ENCODE measurements around the gene SLC5A10.

SLC5A10 gene

DNA sequence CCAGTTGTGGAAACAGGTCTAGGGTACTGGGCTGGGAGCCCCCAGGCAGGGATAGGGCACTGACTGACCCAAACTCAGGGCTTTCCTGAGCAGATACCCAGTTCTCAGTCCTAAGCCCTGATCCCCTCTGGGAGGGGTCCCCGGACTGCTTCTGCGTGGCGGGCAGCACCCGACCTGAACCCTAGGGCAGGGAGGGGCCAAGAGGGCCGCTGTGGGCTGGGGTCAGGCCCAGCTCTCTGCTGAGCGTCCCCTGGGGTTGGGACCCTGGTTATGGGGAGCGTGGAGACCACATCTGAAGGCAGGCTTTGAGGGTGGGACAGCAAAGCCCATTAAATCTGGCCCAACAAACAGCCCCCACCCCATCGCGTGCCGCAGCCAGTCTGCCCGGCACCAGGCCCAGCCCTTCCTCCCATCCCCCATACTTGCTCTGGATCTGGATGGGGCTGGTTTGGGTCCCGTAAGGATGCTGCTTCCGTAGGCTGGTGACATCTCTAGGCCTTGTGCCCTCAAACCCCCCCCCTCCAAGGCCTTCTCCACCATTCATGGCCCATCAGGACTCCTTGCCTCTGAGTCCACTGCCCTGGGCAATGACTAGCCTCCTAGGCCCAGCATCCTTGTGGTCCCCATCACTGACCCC lies 53.3 kb downstream of the SLC5A10 start:
- peak overlapping the region; percentile 68 for H2BK12ac ChIP-seq (ENCODE audit: low read length)
- H3K9ac ChIP-seq (ENCODE audit: low read depth, low read length, poor library complexity), result peak overlapping the region; percentile 75
- H3K4me1 ChIP-seq (ENCODE audit: control insufficient read depth in 2 of 2, insufficient read depth in 1 of 2, low read depth in 1 of 2, low read length in 2 of 2), result peaks cover 8 to 26% of the 10 kb centered on the region in 2 donors
- H3K4me2 ChIP-seq (ENCODE audit: insufficient read depth, low read length, poor library complexity, severe bottlenecking), result peak overlapping the region; percentile 71
- H2AK5ac ChIP-seq (ENCODE audit: low read depth, low read length), result peak overlapping the region; percentile 99
- H2AFZ ChIP-seq (ENCODE audit: low read length), result peak overlapping the region; percentile 56
- H3K27ac ChIP-seq (replicated peaks; ENCODE audit: low read length), result no peak overlapping the region
- H3K4ac ChIP-seq (ENCODE audit: low read length), result peak overlapping the region; percentile 99
- H3K9me3 ChIP-seq (replicated peaks in 1 of 2; ENCODE audit: control insufficient read depth in 2 of 2, insufficient read depth in 1 of 2, low read depth in 1 of 2, low read length in 2 of 2), result peaks cover 1 to 7% of the 10 kb centered on the region in 2 donors
- H2BK15ac ChIP-seq (ENCODE audit: low read length), result peak overlapping the region; percentile 83
- H2BK120ac ChIP-seq (ENCODE audit: low read depth, low read length), result no peak overlapping the region
- peak overlapping the region; percentile 66 for H3K23ac ChIP-seq (ENCODE audit: low read depth, low read length, poor library complexity)
- no peak overlapping the region for H4K91ac ChIP-seq (ENCODE audit: low read depth, low read length, poor library complexity)
- H3K14ac ChIP-seq (ENCODE audit: low read length), result peak overlapping the region; percentile 21
- peak overlapping the region; percentile 93 for H3K18ac ChIP-seq (ENCODE audit: low read length)
- WGBS, 2 donors (ENCODE audit: extremely low coverage in 2 of 2, insufficient read length in 2 of 2, insufficient replicate concordance in 1 of 2), result no CpG with 5 or more reads among the region's 13 CpGs
- peaks cover 0 to 5% of the 10 kb centered on the region in 2 donors for H3K36me3 ChIP-seq (replicated peaks in 1 of 2; ENCODE audit: control insufficient read depth in 2 of 2, insufficient read depth in 2 of 2, low read length in 2 of 2)
- H2BK5ac ChIP-seq (ENCODE audit: low read length), result peak overlapping the region; percentile 57
- DNase-seq (ENCODE audit: low spot score), result no peak
- H3K4me3 ChIP-seq (ENCODE audit: low read length in 2 of 2), result peak overlapping the region in 1 of 2 donors; percentile 83
- H3K27me3 ChIP-seq (ENCODE audit: control insufficient read depth in 3 of 3, insufficient read depth in 3 of 3, low read depth in 1 of 3, low read length in 3 of 3), result peaks cover 0 to 68% (median 0%) of the 10 kb centered on the region in 3 experiments
- peaks cover 14% of the 10 kb centered on the region for H3K79me1 ChIP-seq (ENCODE audit: low read depth, low read length)
- peak overlapping the region; percentile 84 for H4K8ac ChIP-seq (ENCODE audit: low read depth, low read length)

DNA sequence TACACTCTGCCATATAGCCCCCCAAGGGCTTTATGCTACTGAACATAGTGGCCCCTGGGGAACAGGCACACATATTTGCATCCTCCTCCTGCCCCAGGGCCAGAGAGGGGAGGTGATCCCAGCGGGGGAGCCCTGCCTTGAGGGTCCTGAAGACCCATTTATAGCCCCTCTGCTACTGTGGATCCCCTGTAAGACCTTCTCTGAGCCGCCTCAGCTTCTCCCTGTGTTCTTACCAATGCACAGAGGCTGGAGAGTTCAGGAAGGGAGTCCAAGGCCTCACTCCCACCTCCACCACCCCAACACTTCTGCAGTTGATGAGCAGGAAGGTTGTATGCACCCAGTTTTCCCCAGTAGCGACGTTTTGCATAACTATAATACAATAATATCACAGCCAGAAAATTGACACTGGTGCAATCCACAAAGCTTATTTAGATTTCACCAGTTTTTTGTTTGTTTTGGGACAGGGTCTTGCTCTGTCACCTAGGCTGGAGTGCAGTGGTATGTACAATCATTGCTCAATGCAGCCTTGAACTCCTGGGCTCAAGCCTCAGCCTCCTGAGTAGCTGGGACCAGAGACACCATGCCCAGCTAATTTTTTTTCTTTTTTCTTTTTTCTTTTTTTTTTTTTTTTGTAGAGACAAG lies 53.9 kb downstream of the SLC5A10 start:
- no peak for DNase-seq (ENCODE audit: low spot score)
- peak overlapping the region; percentile 33 for H2BK12ac ChIP-seq (ENCODE audit: low read length)
- H4K8ac ChIP-seq (ENCODE audit: low read depth, low read length), result no peak overlapping the region
- no peak overlapping the region for H3K27ac ChIP-seq (replicated peaks; ENCODE audit: low read length)
- H3K27me3 ChIP-seq (ENCODE audit: control insufficient read depth in 3 of 3, insufficient read depth in 3 of 3, low read depth in 1 of 3, low read length in 3 of 3), result peaks cover 0 to 62% (median 0%) of the 10 kb centered on the region in 3 experiments
- no peak overlapping the region for H2AFZ ChIP-seq (ENCODE audit: low read length)
- peak overlapping the region; percentile 83 for H2BK15ac ChIP-seq (ENCODE audit: low read length)
- no peak overlapping the region for H4K91ac ChIP-seq (ENCODE audit: low read depth, low read length, poor library complexity)
- no peak overlapping the region for H3K4me2 ChIP-seq (ENCODE audit: insufficient read depth, low read length, poor library complexity, severe bottlenecking)
- H3K4me1 ChIP-seq (ENCODE audit: control insufficient read depth in 2 of 2, insufficient read depth in 1 of 2, low read depth in 1 of 2, low read length in 2 of 2), result peaks cover 4 to 26% of the 10 kb centered on the region in 2 donors
- H3K14ac ChIP-seq (ENCODE audit: low read length), result peak overlapping the region; percentile 21
- H2BK5ac ChIP-seq (ENCODE audit: low read length), result peak overlapping the region; percentile 57
- no peak overlapping the region for H3K4ac ChIP-seq (ENCODE audit: low read length)
- H3K36me3 ChIP-seq (replicated peaks in 1 of 2; ENCODE audit: control insufficient read depth in 2 of 2, insufficient read depth in 2 of 2, low read length in 2 of 2), result peaks cover 0 to 5% of the 10 kb centered on the region in 2 donors
- no peak overlapping the region for H3K4me3 ChIP-seq (ENCODE audit: low read length in 2 of 2)
- no peak overlapping the region for H3K18ac ChIP-seq (ENCODE audit: low read length)
- peak overlapping the region; percentile 62 for H3K23ac ChIP-seq (ENCODE audit: low read depth, low read length, poor library complexity)
- H2AK5ac ChIP-seq (ENCODE audit: low read depth, low read length), result peak overlapping the region; percentile 99
- no peak overlapping the region for H2BK120ac ChIP-seq (ENCODE audit: low read depth, low read length)
- WGBS, 2 donors (ENCODE audit: extremely low coverage in 2 of 2, insufficient read length in 2 of 2, insufficient replicate concordance in 1 of 2), result no CpG with 5 or more reads among the region's 4 CpGs
- H3K9me3 ChIP-seq (replicated peaks in 1 of 2; ENCODE audit: control insufficient read depth in 2 of 2, insufficient read depth in 1 of 2, low read depth in 1 of 2, low read length in 2 of 2), result peaks cover 1 to 7% of the 10 kb centered on the region in 2 donors
- no peak overlapping the region for H3K9ac ChIP-seq (ENCODE audit: low read depth, low read length, poor library complexity)
- H3K79me1 ChIP-seq (ENCODE audit: low read depth, low read length), result peaks cover 14% of the 10 kb centered on the region

DNA sequence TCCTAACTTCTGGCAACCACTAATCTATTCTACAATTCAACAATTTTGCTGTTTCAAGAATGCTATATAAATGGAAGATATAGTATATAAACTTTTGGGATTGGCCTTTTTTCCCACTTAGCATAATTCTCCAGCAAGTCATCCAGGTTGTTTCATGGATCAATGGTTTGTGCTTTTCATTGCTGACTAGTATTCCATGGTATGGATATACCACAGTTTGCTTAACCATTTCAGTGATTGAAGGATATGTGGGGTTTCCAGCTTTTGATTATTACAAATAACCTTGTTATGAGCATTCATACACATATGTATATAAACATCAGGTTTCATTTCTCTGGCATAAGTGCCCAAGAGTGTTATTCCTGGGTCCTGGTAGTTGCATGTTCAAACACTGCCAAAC lies 54.7 kb downstream of the SLC5A10 start:
- H3K79me1 ChIP-seq (ENCODE audit: low read depth, low read length), result peaks cover 10% of the 10 kb centered on the region
- no peak overlapping the region for H2BK120ac ChIP-seq (ENCODE audit: low read depth, low read length)
- H3K23ac ChIP-seq (ENCODE audit: low read depth, low read length, poor library complexity), result no peak overlapping the region

DNA sequence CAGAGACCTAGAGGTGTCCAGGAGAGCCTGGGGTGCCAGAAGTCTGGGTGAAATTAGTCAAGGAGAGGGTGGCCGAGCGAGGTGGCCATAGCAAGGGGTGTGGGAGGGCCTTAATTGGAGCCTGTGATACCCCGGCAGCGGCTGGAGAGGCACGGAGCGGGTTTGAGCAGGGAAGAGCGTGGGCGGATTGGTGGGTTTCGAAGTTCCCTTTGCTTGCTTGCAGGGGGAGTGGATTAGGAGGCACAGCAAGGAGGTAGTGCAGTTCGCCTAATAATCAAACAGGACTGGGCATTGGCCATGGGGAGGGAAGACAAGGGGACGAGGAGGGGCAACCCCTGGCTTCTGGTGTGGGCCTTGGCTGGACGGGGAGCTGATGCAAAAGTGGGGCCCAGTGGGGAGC lies 58.0 kb downstream of the SLC5A10 start:
- Histone ChIP-seq H2AK5ac (ENCODE audit: low read depth, low read length) (peak overlapping the region; percentile 58), H4K8ac (ENCODE audit: low read depth, low read length) (no peak overlapping the region), H3K36me3 (replicated peaks in 1 of 2; ENCODE audit: control insufficient read depth in 2 of 2, insufficient read depth in 2 of 2, low read length in 2 of 2) (no peaks in the 10 kb centered on the region), H2BK15ac (ENCODE audit: low read length) (peak overlapping the region; percentile 77), H3K9me3 (replicated peaks in 1 of 2; ENCODE audit: control insufficient read depth in 2 of 2, insufficient read depth in 1 of 2, low read depth in 1 of 2, low read length in 2 of 2) (peaks cover 1 to 7% of the 10 kb centered on the region in 2 donors), H3K4me3 (ENCODE audit: low read length in 2 of 2) (no peak overlapping the region), H3K27me3 (ENCODE audit: control insufficient read depth in 3 of 3, insufficient read depth in 3 of 3, low read depth in 1 of 3, low read length in 3 of 3) (peaks cover 0 to 30% (median 0%) of the 10 kb centered on the region in 3 experiments), H2BK5ac (ENCODE audit: low read length) (no peak overlapping the region), H2AFZ (ENCODE audit: low read length) (no peak overlapping the region), H3K18ac (ENCODE audit: low read length) (peak overlapping the region; percentile 77), H3K4me2 (ENCODE audit: insufficient read depth, low read length, poor library complexity, severe bottlenecking) (no peak overlapping the region), H3K4me1 (ENCODE audit: control insufficient read depth in 2 of 2, insufficient read depth in 1 of 2, low read depth in 1 of 2, low read length in 2 of 2) (peaks cover 0 to 4% of the 10 kb centered on the region in 2 donors), H3K79me1 (ENCODE audit: low read depth, low read length) (no peaks in the 10 kb centered on the region), H4K91ac (ENCODE audit: low read depth, low read length, poor library complexity) (no peak overlapping the region), H3K27ac (replicated peaks; ENCODE audit: low read length) (no peak overlapping the region), H3K4ac (ENCODE audit: low read length) (no peak overlapping the region), H2BK120ac (ENCODE audit: low read depth, low read length) (no peak overlapping the region), H3K9ac (ENCODE audit: low read depth, low read length, poor library complexity) (no peak overlapping the region), H3K14ac (ENCODE audit: low read length) (no peak overlapping the region), H2BK12ac (ENCODE audit: low read length) (peak overlapping the region; percentile 16), H3K23ac (ENCODE audit: low read depth, low read length, poor library complexity) (no peak overlapping the region)
- no CpG with 5 or more reads among the region's 12 CpGs for WGBS, 2 donors (ENCODE audit: extremely low coverage in 2 of 2, insufficient read length in 2 of 2, insufficient replicate concordance in 1 of 2)
- DNase-seq (ENCODE audit: low spot score), result no peak

More for the DNA sequence above, 54.7 kb downstream of the SLC5A10 start:
- H3K4me2 ChIP-seq (ENCODE audit: insufficient read depth, low read length, poor library complexity, severe bottlenecking), result no peak overlapping the region
- no peak overlapping the region for H3K18ac ChIP-seq (ENCODE audit: low read length)
- H2BK12ac ChIP-seq (ENCODE audit: low read length), result no peak overlapping the region
- no peak overlapping the region for H3K4me3 ChIP-seq (ENCODE audit: low read length in 2 of 2)
- DNase-seq (ENCODE audit: low spot score), result no peak
- H3K27me3 ChIP-seq (ENCODE audit: control insufficient read depth in 3 of 3, insufficient read depth in 3 of 3, low read depth in 1 of 3, low read length in 3 of 3), result peaks cover 0 to 54% (median 0%) of the 10 kb centered on the region in 3 experiments
- H3K14ac ChIP-seq (ENCODE audit: low read length), result no peak overlapping the region
- no peak overlapping the region for H2AFZ ChIP-seq (ENCODE audit: low read length)
- no peak overlapping the region for H2AK5ac ChIP-seq (ENCODE audit: low read depth, low read length)
- peaks cover 0 to 20% of the 10 kb centered on the region in 2 donors for H3K4me1 ChIP-seq (ENCODE audit: control insufficient read depth in 2 of 2, insufficient read depth in 1 of 2, low read depth in 1 of 2, low read length in 2 of 2)
- no peak overlapping the region for H3K4ac ChIP-seq (ENCODE audit: low read length)
- H2BK5ac ChIP-seq (ENCODE audit: low read length), result no peak overlapping the region
- peaks cover 1 to 7% of the 10 kb centered on the region in 2 donors for H3K9me3 ChIP-seq (replicated peaks in 1 of 2; ENCODE audit: control insufficient read depth in 2 of 2, insufficient read depth in 1 of 2, low read depth in 1 of 2, low read length in 2 of 2)
- no peak overlapping the region for H3K9ac ChIP-seq (ENCODE audit: low read depth, low read length, poor library complexity)
- no peak overlapping the region for H3K27ac ChIP-seq (replicated peaks; ENCODE audit: low read length)
- no peak overlapping the region for H4K8ac ChIP-seq (ENCODE audit: low read depth, low read length)
- H4K91ac ChIP-seq (ENCODE audit: low read depth, low read length, poor library complexity), result no peak overlapping the region
- no peak overlapping the region for H2BK15ac ChIP-seq (ENCODE audit: low read length)
- peaks cover 0 to 2% of the 10 kb centered on the region in 2 donors for H3K36me3 ChIP-seq (replicated peaks in 1 of 2; ENCODE audit: control insufficient read depth in 2 of 2, insufficient read depth in 2 of 2, low read length in 2 of 2)

Data from neuronal stem cell (in vitro differentiated cells).